OCI-LY1 (cell line): ENCODE results near the gene TPM1.

Experiments used
- H2AFZ ChIP-seq: fragments of 200-600 bp; sonication (generic), shearing (Covaris generic); 2 replicates; pipeline ENCODE4 v1.6.0; 2014; ENCODE audit warnings: antibody characterized with exemption, mild to moderate bottlenecking, low read length
- H3F3A ChIP-seq: fragments of 200-600 bp; sonication (generic), shearing (Covaris generic); 2 replicates; pipeline ENCODE4 v1.6.0; 2014; ENCODE audit warnings: mild to moderate bottlenecking, antibody characterized with exemption, low read length, moderate library complexity; ENCODE audit not compliant: insufficient read depth
- H3K27ac ChIP-seq: fragments of 200-600 bp; sonication (generic); 2 replicates; pipeline ENCODE4 v1.5.1; 2014; ENCODE audit warnings: low read length, mixed run types, mild to moderate bottlenecking, low read depth; ENCODE audit not compliant: poor library complexity, severe bottlenecking
- H3K27me3 ChIP-seq: fragments of 200-600 bp; sonication (generic); 2 replicates; pipeline ENCODE4 v1.6.0; 2014; ENCODE audit warnings: antibody characterized with exemption, mild to moderate bottlenecking, low read length, moderate library complexity; ENCODE audit not compliant: insufficient read depth
- H3K36me3 ChIP-seq: fragments of 200-600 bp; sonication (generic); 2 replicates; pipeline ENCODE4 v1.6.1; 2014; ENCODE audit warnings: mild to moderate bottlenecking, antibody characterized with exemption, low read length, moderate library complexity, mixed read lengths; ENCODE audit not compliant: insufficient read depth
- H3K4me1 ChIP-seq: fragments of 200-600 bp; sonication (generic); 2 replicates; pipeline ENCODE4 v1.5.1; 2014; ENCODE audit warnings: mild to moderate bottlenecking, low read length, moderate library complexity; ENCODE audit not compliant: insufficient read depth, severe bottlenecking
- H3K4me2 ChIP-seq: fragments of 200-600 bp; sonication (generic), shearing (Covaris generic); 2 replicates; pipeline ENCODE4 v1.6.1; 2014; ENCODE audit warnings: low read length
- H3K4me3 ChIP-seq: fragments of 200-600 bp; sonication (generic); 2 replicates; pipeline ENCODE4 v1.5.1; 2014; ENCODE audit warnings: low read length, low read depth, mild to moderate bottlenecking, mixed read lengths; ENCODE audit not compliant: poor library complexity, severe bottlenecking
- H3K79me2 ChIP-seq: fragments of 200-600 bp; shearing (Covaris generic); 2 replicates; pipeline ENCODE4 v1.6.1; 2016; ENCODE audit warnings: mixed run types, low read length, mixed read lengths; ENCODE audit not compliant: insufficient read depth
- H3K9ac ChIP-seq: fragments of 200-600 bp; sonication (generic), shearing (Covaris generic); 2 replicates; pipeline ENCODE4 v1.6.1; 2014; ENCODE audit warnings: mild to moderate bottlenecking, low read length, mixed read lengths
- H3K9me2 ChIP-seq: fragments of 200-600 bp; sonication (generic), shearing (Covaris generic); 2 replicates; pipeline ENCODE4 v1.6.1; 2014; ENCODE audit warnings: low read depth, mild to moderate bottlenecking, low read length, mixed read lengths
- H3K9me3 ChIP-seq: fragments of 200-600 bp; shearing (Covaris generic); 2 replicates; pipeline ENCODE4 v1.6.1; 2014; ENCODE audit warnings: low read length, mixed read lengths
- H4K20me1 ChIP-seq: fragments of 200-600 bp; sonication (generic), shearing (Covaris generic); 2 replicates; pipeline ENCODE4 v1.6.0; 2016; ENCODE audit warnings: mild to moderate bottlenecking, low read length; ENCODE audit not compliant: insufficient read depth
- EZH2 ChIP-seq: fragments of 200-600 bp; sonication (generic), shearing (Covaris generic); IDR thresholded peaks from 2 replicates; pipeline ENCODE4 v1.8.0; 2017; ENCODE audit warnings: borderline replicate concordance, mixed run types, mild to moderate bottlenecking, antibody characterized with exemption, low read length, moderate library complexity, mixed read lengths
- TF ChIP-seq, protein P1 (sequence below): fragments of 200-600 bp; sonication (generic), shearing (Covaris generic); IDR thresholded peaks from 2 replicates; pipeline ENCODE4 v1.5.1; 2017; ENCODE audit warnings: mild to moderate bottlenecking, antibody characterized with exemption, low read length, moderate library complexity, mixed read lengths

TPM1 gene

DNA sequence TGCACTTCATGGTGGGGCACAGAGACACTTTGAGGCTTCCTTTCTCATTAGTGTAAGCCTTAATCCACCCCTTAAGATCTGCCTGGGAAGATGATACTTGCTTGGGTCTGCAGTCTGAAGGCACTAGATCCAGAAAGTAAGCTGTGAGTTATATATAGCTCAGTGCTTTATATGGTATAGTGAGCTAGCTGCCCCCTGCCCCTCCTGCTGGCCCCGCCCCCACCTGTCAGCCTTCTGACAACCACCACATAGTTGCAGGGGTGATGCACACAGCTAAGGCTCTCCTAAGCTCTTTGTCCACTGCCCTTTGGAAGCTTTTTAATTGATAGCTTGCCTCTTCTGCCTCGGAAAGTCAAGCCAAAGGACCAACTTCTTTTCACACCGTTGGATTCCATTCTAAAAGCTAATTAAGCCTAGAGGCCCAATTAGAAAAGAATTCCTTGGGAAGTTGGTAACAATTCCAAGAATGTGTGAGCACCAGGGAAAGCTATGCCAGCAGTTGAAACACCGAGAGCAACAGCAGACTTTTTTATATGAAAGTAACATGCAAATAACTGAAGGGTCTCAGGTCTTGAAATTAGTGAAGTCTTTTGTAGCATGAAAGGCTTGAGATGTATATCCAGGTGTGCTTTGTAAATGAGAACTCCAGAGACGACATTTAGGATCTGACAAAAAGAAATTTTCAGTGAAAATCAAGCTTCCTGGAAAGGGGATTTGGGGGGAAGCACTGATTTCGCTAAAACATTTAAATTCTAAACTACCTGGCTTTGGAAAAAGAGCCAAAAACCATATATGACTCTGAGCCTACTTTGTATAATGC lies 2.3 kb downstream of the TPM1 start:
- TF ChIP-seq, protein P1, sequence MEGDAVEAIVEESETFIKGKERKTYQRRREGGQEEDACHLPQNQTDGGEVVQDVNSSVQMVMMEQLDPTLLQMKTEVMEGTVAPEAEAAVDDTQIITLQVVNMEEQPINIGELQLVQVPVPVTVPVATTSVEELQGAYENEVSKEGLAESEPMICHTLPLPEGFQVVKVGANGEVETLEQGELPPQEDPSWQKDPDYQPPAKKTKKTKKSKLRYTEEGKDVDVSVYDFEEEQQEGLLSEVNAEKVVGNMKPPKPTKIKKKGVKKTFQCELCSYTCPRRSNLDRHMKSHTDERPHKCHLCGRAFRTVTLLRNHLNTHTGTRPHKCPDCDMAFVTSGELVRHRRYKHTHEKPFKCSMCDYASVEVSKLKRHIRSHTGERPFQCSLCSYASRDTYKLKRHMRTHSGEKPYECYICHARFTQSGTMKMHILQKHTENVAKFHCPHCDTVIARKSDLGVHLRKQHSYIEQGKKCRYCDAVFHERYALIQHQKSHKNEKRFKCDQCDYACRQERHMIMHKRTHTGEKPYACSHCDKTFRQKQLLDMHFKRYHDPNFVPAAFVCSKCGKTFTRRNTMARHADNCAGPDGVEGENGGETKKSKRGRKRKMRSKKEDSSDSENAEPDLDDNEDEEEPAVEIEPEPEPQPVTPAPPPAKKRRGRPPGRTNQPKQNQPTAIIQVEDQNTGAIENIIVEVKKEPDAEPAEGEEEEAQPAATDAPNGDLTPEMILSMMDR, result no peak
- no peak for TF ChIP-seq EZH2
- H3K79me2 ChIP-seq, result no peaks in the 10 kb centered on the region
- no peaks in the 10 kb centered on the region for H3F3A ChIP-seq
- H4K20me1 ChIP-seq, result no peaks in the 10 kb centered on the region
- peaks cover 14% of the 10 kb centered on the region for H3K27me3 ChIP-seq
- no peak overlapping the region for H2AFZ ChIP-seq
- H3K4me3 ChIP-seq, result no peak overlapping the region
- no peaks in the 10 kb centered on the region for H3K36me3 ChIP-seq
- no peak overlapping the region for H3K9ac ChIP-seq
- no peak overlapping the region for H3K27ac ChIP-seq
- H3K9me3 ChIP-seq, result no peaks in the 10 kb centered on the region
- no peaks in the 10 kb centered on the region for H3K9me2 ChIP-seq
- H3K4me1 ChIP-seq, result peaks cover 11% of the 10 kb centered on the region
- H3K4me2 ChIP-seq, result no peak overlapping the region

DNA sequence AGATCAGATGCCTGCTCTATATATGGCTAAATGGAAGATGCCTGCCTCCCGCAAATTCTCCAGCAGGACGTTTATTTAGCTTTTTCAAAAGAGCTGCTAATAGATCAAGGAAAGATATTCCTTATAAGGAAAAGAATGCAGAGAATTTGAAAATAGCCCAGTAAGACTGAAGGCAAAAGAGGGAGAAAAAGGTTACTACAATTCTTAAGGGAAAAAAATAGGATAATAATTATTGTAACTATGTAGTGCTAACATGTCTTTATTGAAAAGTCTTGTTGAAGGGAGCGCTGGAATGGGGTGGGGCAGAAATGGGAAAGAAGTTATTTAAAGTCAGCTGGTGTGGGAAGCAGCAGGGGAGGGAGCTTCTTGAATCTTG lies 2.9 kb downstream of the TPM1 start:
- Histone ChIP-seq H2AFZ (no peak overlapping the region), H3F3A (no peaks in the 10 kb centered on the region), H3K36me3 (no peaks in the 10 kb centered on the region), H3K4me2 (no peak overlapping the region), H4K20me1 (no peaks in the 10 kb centered on the region), H3K27me3 (peaks cover 13% of the 10 kb centered on the region), H3K4me3 (no peak overlapping the region), H3K79me2 (no peaks in the 10 kb centered on the region), H3K9ac (no peak overlapping the region), H3K4me1 (peaks cover 11% of the 10 kb centered on the region), H3K9me3 (no peaks in the 10 kb centered on the region), H3K27ac (no peak overlapping the region), H3K9me2 (no peaks in the 10 kb centered on the region)
- TF ChIP-seq, protein P1, result no peak
- TF ChIP-seq EZH2, result no peak

DNA sequence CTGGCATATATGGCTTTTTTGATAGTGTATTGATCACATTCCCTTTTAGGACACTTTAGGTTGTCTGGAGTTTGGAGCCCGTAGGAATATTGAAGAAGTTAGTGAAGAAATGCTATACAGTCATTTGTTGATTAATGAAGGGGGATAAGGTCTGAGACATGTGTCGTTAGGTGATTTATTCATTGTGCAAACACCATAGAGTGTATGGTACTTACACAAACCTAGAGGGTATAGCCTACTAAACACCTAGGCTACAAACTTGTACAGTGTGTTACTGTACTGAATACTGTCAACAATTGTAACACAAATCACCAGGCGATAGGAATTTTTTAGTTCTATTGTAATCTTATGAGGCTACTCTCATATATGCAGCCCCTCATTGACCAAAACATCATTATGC lies 3.3 kb downstream of the TPM1 start:
- H3K79me2 ChIP-seq, result no peaks in the 10 kb centered on the region
- no peak overlapping the region for H2AFZ ChIP-seq
- H3K27me3 ChIP-seq, result peaks cover 13% of the 10 kb centered on the region
- TF ChIP-seq EZH2, result no peak
- TF ChIP-seq, protein P1, result no peak
- no peak overlapping the region for H3K9ac ChIP-seq
- peaks cover 11% of the 10 kb centered on the region for H3K4me1 ChIP-seq
- no peak overlapping the region for H3K4me3 ChIP-seq
- H3F3A ChIP-seq, result no peaks in the 10 kb centered on the region
- H3K9me3 ChIP-seq, result no peaks in the 10 kb centered on the region
- H3K4me2 ChIP-seq, result no peak overlapping the region
- no peaks in the 10 kb centered on the region for H3K36me3 ChIP-seq
- H3K27ac ChIP-seq, result no peak overlapping the region
- H3K9me2 ChIP-seq, result no peaks in the 10 kb centered on the region
- no peaks in the 10 kb centered on the region for H4K20me1 ChIP-seq
